ENCODE measurements around the gene SEC11A.
"Not testable (repeated sequence)": the region's sequence is repeated elsewhere in the genome, so short reads cannot be mapped to it uniquely, and the experiment has no call there.

SEC11A gene

DNA sequence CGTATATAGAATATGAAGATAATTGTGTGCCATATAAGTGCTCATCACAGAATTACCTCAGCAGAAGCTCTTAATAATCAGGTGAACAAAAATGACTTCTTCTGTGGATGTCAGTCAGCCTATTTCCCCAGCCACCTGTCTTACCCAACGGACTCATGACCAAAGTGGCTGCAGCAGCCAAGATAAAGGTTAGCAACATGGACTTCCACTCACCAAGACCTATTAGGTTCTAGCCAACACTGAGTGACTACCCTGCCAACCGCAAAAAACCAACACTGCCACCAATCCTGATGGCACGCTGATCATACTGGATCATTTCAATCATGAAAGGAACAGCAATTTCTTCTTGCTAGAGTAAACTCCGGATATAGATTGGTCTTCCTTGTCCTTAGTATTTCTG is 12.1 kb downstream of the SEC11A start:
- H4K20me1 ChIP-seq, result peaks cover 59 to 100% (median 98%) of the 10 kb centered on the region in 11 experiments; a peak in 21 of 22 replicates
- peak overlapping the region in 1 of 11 experiments; percentile 26; a peak in 2 of 22 replicates for H3K4me2 ChIP-seq
- no peaks in the 10 kb centered on the region for H3K9me3 ChIP-seq (replicated peaks in 1 of 11)
- H3K4me3 ChIP-seq, result no peak overlapping the region
- no peak overlapping the region for H3K9ac ChIP-seq
- peaks cover 7 to 73% (median 30%) of the 10 kb centered on the region in 11 experiments; a peak in 20 of 22 replicates for H3K36me3 ChIP-seq
- peaks cover 0 to 43% (median 0%) of the 10 kb centered on the region in 10 experiments; a peak in 7 of 20 replicates for H3K4me1 ChIP-seq
- no peaks in the 10 kb centered on the region for H3K27me3 ChIP-seq
- no peak overlapping the region for H3K27ac ChIP-seq
- no peak for TF ChIP-seq Cebpa-rat (IDR thresholded peaks at IDR 0.05)

- no peak overlapping the region for H3K27ac ChIP-seq
- H4K20me1 ChIP-seq, result peaks cover 66 to 100% (median 98%) of the 10 kb centered on the region in 11 experiments; a peak in 21 of 22 replicates
- no peak overlapping the region for H3K9ac ChIP-seq
- TF ChIP-seq Cebpa-rat (IDR thresholded peaks at IDR 0.05), result no peak
- no peak overlapping the region for H3K4me3 ChIP-seq
- no peaks in the 10 kb centered on the region for H3K27me3 ChIP-seq
- peak overlapping the region in 2 of 11 experiments; percentile 15 to 26; a peak in 3 of 22 replicates for H3K4me2 ChIP-seq
- peaks cover 4 to 65% (median 27%) of the 10 kb centered on the region in 11 experiments; a peak in 19 of 22 replicates for H3K36me3 ChIP-seq
- H3K4me1 ChIP-seq, result peaks cover 0 to 50% (median 0%) of the 10 kb centered on the region in 10 experiments; a peak in 8 of 20 replicates
- no peaks in the 10 kb centered on the region for H3K9me3 ChIP-seq (replicated peaks in 1 of 11)
These were observed 12.9 kb downstream of the SEC11A start for GRCh38 chr15:84702961-84703482.

DNA sequence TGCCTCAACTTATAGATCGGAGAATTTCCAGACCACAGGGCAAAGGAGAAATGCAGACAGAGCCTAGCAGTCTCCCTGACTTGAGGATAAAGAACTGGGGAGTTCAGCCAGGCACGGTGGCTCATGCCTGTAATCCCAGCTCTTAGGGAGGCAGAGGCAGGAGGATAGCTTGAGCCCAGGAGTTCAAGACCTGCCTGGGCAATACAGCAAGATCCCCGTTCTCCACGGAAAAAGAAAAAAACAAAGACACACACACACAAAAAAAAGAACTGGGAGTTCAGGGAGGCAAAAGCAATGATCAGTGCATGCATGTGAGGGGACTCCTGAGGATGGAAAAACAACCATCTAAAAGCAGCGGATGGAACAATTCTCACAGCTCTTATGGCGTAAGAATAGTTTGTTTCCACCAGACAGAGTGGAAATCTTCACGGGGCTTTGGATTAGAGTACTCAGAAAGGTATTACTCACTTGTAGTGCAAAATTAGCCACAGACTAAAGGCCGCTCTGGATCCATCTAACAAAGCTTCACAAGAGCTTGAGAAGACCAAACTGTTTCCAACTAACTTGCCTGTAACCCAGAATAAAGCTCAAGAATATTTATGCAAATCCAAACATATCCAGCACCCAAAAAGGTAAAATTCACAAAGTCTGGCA is 16.3 kb downstream of the SEC11A start:
- Histone ChIP-seq H3K27me3 (no peaks in the 10 kb centered on the region), H3K9ac (no peak overlapping the region), H3K4me3 (no peak overlapping the region), H3K9me3 (replicated peaks in 1 of 11) (no peaks in the 10 kb centered on the region), H3K4me1 (peaks cover 0 to 64% (median 6%) of the 10 kb centered on the region in 10 experiments; a peak in 15 of 20 replicates), H3K4me2 (0 out of 22 replicates have a peak overlapping the region, but pooled peaks of 1 of the 11 experiments have one; percentile 15), H3K36me3 (peaks cover 0 to 39% (median 21%) of the 10 kb centered on the region in 11 experiments; a peak in 16 of 22 replicates), H4K20me1 (peaks cover 65 to 100% (median 94%) of the 10 kb centered on the region in 11 experiments), H3K27ac (no peak overlapping the region)
- no peak for TF ChIP-seq Cebpa-rat (IDR thresholded peaks at IDR 0.05)

DNA sequence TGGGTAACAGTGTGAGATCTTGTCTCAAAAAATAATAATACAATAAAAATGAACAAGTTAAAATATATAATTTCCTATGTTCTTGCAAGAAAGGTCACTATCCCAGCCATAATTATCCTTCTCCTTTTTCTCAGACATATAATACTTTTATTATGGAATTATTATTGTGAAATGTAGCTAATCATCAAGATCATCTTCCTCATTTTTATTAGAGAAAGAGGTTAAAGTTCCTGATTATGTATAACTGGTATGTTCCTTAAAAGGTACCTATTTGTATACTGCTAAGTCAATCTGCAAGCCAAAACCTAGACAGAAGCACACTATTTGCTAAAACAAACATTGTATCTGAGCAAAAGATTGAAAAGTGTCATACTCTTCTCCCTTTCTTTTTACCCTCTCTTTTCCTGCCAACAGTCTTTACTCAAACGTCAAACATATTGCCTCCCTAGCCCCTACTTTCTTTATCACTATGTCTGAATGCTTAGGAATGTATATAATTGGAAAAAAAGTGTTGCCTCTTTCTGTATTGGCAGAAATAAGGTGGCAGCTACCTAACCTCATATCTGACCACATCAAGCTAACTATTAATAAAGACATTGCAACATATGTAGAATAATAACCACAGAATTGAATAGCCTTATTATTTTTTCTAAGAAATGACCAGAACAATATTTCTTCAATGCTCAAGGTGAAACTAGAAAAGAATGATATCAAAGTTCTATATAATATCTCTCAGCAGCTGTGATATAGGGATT is 18.5 kb downstream of the SEC11A start:
- TF ChIP-seq Cebpa-rat (IDR thresholded peaks at IDR 0.05), result no peak
- H3K4me1 ChIP-seq, result peaks cover 0 to 41% (median 6%) of the 10 kb centered on the region in 10 experiments; a peak in 15 of 20 replicates
- no peak overlapping the region for H3K9ac ChIP-seq
- H3K4me2 ChIP-seq, result peak overlapping the region in 5 of 11 experiments; percentile 8 to 51 (median 11); a peak in 5 of 22 replicates
- H3K9me3 ChIP-seq (replicated peaks in 1 of 11), result no peaks in the 10 kb centered on the region; a peak in 1 of 22 replicates
- H4K20me1 ChIP-seq, result peaks cover 43 to 100% (median 90%) of the 10 kb centered on the region in 11 experiments
- H3K27me3 ChIP-seq, result no peaks in the 10 kb centered on the region
- no peak overlapping the region for H3K4me3 ChIP-seq
- peaks cover 2 to 42% (median 18%) of the 10 kb centered on the region in 11 experiments; a peak in 14 of 22 replicates for H3K36me3 ChIP-seq
- H3K27ac ChIP-seq, result no peak overlapping the region

- no peaks in the 10 kb centered on the region for H3K27me3 ChIP-seq
- no peak for TF ChIP-seq Cebpa-rat (IDR thresholded peaks at IDR 0.05)
- peak overlapping the region in 2 of 11 experiments; percentile 13 to 35; a peak in 4 of 22 replicates for H3K4me2 ChIP-seq
- no peak overlapping the region for H3K4me3 ChIP-seq
- peaks cover 8 to 47% (median 22%) of the 10 kb centered on the region in 11 experiments; a peak in 19 of 22 replicates for H3K36me3 ChIP-seq
- H3K27ac ChIP-seq, result no peak overlapping the region
- peaks cover 0 to 41% (median 6%) of the 10 kb centered on the region in 10 experiments; a peak in 15 of 20 replicates for H3K4me1 ChIP-seq
- H3K9me3 ChIP-seq (replicated peaks in 1 of 11), result peaks cover 0 to 5% (median 0%) of the 10 kb centered on the region in 11 experiments; a peak in 1 of 22 replicates
- no peak overlapping the region for H3K9ac ChIP-seq
- H4K20me1 ChIP-seq, result peaks cover 36 to 100% (median 88%) of the 10 kb centered on the region in 11 experiments
These were observed 19.2 kb downstream of the SEC11A start for GRCh38 chr15:84696757-84697156.

DNA sequence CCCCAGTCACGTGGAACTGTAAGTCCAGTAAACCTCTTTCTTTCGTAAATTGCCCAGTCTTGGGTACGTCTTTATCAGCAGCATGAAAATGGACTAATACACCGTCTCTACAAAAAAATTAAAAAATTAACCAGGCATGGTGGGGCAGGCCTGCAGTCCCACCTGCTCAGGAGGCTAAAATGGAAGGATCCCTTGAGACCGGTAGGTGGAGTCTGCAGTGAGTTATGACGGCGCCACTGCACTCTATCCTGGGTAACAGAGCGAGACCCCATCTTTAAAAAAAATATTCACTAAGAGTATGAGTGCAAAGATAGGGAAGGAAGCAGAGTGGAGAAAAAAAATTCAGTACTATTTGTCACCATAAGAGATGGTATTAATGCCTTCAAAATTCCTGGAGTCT is 25.6 kb downstream of the SEC11A start:
- H3K9me3 ChIP-seq (replicated peaks in 1 of 11), result peaks cover 0 to 22% (median 17%) of the 10 kb centered on the region in 11 experiments; a peak in 15 of 22 replicates
- no peak overlapping the region for H3K27ac ChIP-seq
- H3K4me3 ChIP-seq, result no peak overlapping the region
- no peak overlapping the region for H3K4me2 ChIP-seq
- TF ChIP-seq Cebpa-rat (IDR thresholded peaks at IDR 0.05), result no peak
- H3K4me1 ChIP-seq, result peaks cover 0 to 19% (median 4%) of the 10 kb centered on the region in 10 experiments; a peak in 8 of 20 replicates
- H4K20me1 ChIP-seq, result peaks cover 0 to 74% (median 26%) of the 10 kb centered on the region in 11 experiments; a peak in 13 of 22 replicates
- H3K36me3 ChIP-seq, result peaks cover 60 to 95% (median 79%) of the 10 kb centered on the region in 11 experiments
- no peaks in the 10 kb centered on the region for H3K27me3 ChIP-seq
- H3K9ac ChIP-seq, result no peak overlapping the region

GRCh38 chr15:84689858-84690257 is 26.1 kb downstream of the SEC11A start:
- Histone ChIP-seq H3K27me3 (no peaks in the 10 kb centered on the region), H3K27ac (no peak overlapping the region), H3K9ac (no peak overlapping the region), H3K4me1 (peaks cover 0 to 24% (median 4%) of the 10 kb centered on the region in 10 experiments; a peak in 8 of 20 replicates), H3K36me3 (peaks cover 61 to 97% (median 83%) of the 10 kb centered on the region in 11 experiments), H3K4me3 (no peak overlapping the region), H4K20me1 (peaks cover 0 to 70% (median 22%) of the 10 kb centered on the region in 11 experiments; a peak in 12 of 22 replicates), H3K4me2 (no peak overlapping the region), H3K9me3 (replicated peaks in 1 of 11) (peaks cover 0 to 22% (median 17%) of the 10 kb centered on the region in 11 experiments; a peak in 15 of 22 replicates)
- no peak for TF ChIP-seq Cebpa-rat (IDR thresholded peaks at IDR 0.05)

DNA sequence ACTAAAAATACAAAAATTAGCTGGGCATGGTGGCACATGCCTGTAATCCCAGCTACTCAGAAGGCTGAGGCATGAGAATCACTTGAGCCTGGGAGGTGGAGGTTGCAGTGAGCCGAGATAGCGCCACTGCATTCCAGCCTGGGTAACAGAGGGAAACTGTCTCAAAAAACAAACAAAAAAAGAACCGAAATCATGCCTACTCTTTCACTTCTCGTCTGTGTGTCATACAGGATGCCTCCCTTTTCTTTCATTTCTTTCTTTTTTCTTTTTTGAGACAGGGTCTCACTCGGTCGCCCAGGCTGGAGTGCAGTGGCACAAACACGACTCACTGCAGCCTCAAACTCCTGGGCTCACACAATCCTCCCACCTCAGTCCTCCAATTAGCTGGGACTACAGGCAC is 29.5 kb downstream of the SEC11A start:
- Histone ChIP-seq H3K4me1 (peaks cover 0 to 58% (median 20%) of the 10 kb centered on the region in 10 experiments; a peak in 15 of 20 replicates), H3K36me3 (peaks cover 68 to 100% (median 92%) of the 10 kb centered on the region in 11 experiments), H3K4me2 (peak overlapping the region in 3 of 11 experiments; percentile 29 to 52 (median 35); a peak in 3 of 22 replicates), H4K20me1 (peaks cover 0 to 52% (median 0%) of the 10 kb centered on the region in 11 experiments; a peak in 11 of 22 replicates), H3K9me3 (replicated peaks in 1 of 11) (peaks cover 0 to 18% (median 14%) of the 10 kb centered on the region in 11 experiments; a peak in 15 of 22 replicates), H3K27ac (peak overlapping the region in 1 of 11 experiments; percentile 41; a peak in 1 of 22 replicates)
- not testable (repeated sequence) for H3K4me3 ChIP-seq, H3K9ac ChIP-seq, H3K27me3 ChIP-seq

Measured in BLaER1 treated with 17β-estradiol and CSF1 and Interleukin-3, amounts not matched to agents 10 nM and 100 nM (cell line).